ENCODE results near the gene LBH.

Gene LBH

DNA sequence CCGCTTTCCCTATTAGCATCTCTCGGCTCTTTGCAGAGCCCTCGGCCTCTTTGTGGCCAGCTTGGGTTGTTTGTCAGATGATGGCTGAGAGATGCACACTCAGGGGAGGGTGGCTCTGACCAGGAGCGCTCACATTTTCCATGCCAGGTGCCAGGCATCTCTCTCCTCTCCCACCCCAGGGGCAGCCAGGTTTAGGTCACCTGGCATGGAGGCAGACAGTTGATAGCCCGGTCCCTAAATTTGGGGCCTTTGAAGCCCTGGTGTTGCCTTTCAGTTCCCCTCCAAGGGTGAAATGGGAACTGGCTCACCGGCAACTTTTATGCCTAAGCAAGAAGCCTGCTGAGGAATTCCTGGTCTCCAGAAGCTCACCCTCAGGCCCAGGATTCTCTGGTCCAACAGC, 19.1 kb downstream of the LBH start:
- no peak for DNase-seq
- H3K36me3 ChIP-seq: no peaks in the 10 kb centered on the region
- H3K27me3 ChIP-seq: no peaks in the 10 kb centered on the region
- H3K4me3 ChIP-seq (ENCODE audit: low read depth, low read length): no peak overlapping the region
- H3K9me3 ChIP-seq: no peaks in the 10 kb centered on the region
- H3K4me1 ChIP-seq: peaks cover 9% of the 10 kb centered on the region; the same call in 1 of the 2 replicates
- TF ChIP-seq, protein P1, sequence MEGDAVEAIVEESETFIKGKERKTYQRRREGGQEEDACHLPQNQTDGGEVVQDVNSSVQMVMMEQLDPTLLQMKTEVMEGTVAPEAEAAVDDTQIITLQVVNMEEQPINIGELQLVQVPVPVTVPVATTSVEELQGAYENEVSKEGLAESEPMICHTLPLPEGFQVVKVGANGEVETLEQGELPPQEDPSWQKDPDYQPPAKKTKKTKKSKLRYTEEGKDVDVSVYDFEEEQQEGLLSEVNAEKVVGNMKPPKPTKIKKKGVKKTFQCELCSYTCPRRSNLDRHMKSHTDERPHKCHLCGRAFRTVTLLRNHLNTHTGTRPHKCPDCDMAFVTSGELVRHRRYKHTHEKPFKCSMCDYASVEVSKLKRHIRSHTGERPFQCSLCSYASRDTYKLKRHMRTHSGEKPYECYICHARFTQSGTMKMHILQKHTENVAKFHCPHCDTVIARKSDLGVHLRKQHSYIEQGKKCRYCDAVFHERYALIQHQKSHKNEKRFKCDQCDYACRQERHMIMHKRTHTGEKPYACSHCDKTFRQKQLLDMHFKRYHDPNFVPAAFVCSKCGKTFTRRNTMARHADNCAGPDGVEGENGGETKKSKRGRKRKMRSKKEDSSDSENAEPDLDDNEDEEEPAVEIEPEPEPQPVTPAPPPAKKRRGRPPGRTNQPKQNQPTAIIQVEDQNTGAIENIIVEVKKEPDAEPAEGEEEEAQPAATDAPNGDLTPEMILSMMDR (IDR thresholded peaks at IDR 0.05; ENCODE audit: low read depth, low read length): no peak

DNA sequence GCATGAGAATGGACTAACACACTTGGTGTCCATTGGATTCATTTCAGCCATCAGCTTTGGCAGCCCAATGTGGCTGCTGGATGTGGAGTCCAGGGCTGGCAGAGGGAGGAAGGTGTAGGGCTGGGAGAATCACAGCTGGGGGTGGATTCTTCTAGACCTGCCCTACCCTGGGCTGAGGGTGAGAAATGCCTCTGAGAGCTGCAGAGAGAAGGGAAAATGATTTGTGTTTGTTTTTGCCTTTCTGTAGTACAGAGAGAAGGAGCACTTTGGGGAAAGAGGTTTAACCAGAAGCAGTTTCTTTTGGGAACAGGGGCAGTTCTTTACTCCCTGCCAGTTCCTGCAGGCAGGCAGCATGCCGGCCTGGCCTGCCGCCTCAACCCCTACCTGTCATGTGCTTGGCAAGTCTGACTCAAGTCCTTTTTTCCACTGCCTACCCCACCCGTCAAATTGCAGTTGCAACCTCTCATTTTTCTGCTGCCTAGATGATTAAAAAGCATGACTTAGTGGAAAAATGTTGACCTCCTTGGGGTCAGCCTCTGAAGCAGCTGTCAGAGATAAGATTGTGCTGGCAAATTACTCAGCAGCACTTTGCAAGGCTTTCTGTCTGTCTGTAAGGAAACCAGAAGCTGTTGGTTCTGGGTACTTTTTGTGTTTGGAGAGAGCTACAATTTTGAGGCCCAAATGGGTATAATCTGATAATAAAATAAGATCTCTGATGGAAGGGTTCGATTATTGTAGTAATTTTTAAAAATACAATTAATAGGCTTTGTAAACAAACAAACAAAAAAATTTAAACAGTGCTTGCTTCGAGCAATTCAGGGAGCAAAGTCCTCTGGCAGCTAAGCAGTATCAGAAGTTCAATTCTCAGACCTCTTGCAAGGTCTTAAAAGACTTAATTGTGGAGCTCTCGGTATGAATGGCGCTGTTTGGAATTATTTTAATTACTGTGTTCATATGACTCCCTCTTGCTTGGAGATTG, 21.7 kb downstream of the LBH start:
- DNase-seq: peak; percentile 28
- H3K9me3 ChIP-seq: no peaks in the 10 kb centered on the region
- peaks cover 9% of the 10 kb centered on the region; the same call in 1 of the 2 replicates for H3K4me1 ChIP-seq
- no peak overlapping the region for H3K4me3 ChIP-seq (ENCODE audit: low read depth, low read length)
- TF ChIP-seq, protein P1 (IDR thresholded peaks at IDR 0.05; ENCODE audit: low read depth, low read length): no peak
- no peaks in the 10 kb centered on the region for H3K36me3 ChIP-seq
- H3K27me3 ChIP-seq: no peaks in the 10 kb centered on the region

DNA sequence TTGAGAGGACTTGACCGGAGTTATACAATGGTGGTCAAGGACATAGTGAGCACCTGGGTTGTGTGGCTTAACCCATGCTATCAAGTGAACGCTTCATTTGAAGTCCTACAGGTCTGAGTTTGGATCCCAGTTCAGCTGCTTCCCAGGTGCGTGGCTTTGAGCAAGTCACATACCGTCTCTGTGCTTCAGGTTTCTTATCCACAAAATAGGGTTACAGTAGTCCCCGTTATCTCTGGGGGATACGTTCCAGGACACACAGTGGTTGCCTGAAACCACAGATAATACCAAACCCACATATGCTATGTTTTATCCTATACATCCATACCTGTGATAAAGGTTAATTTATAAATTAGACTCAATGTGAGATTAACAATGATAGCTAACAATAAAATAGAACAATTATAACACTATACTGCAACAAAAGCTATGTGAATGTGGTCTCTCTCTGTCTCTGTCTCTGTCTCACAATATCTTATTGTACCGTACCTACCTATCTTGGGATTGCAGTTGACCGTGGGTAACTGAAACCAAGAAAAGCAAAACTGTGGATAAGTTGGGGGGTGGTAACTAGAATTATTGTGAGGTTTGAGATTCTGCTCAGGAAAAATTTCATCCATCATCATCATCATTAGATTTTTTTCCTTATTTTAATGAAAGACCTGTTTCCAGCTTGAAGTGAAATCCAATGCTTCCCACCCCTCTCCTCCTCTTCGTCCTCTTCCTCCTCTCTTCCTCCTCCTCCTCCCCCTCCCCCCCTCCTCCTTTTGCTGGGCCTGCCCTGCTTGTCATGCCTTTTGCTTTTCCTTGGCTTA, 22.7 kb downstream of the LBH start:
- Histone ChIP-seq H3K36me3 (no peaks in the 10 kb centered on the region), H3K9me3 (no peaks in the 10 kb centered on the region), H3K27me3 (no peaks in the 10 kb centered on the region), H3K4me1 (peaks cover 9% of the 10 kb centered on the region; the same call in 1 of the 2 replicates), H3K4me3 (ENCODE audit: low read depth, low read length) (no peak overlapping the region)
- DNase-seq: no peak
- TF ChIP-seq, protein P1 (IDR thresholded peaks at IDR 0.05; ENCODE audit: low read depth, low read length): no peak

DNA sequence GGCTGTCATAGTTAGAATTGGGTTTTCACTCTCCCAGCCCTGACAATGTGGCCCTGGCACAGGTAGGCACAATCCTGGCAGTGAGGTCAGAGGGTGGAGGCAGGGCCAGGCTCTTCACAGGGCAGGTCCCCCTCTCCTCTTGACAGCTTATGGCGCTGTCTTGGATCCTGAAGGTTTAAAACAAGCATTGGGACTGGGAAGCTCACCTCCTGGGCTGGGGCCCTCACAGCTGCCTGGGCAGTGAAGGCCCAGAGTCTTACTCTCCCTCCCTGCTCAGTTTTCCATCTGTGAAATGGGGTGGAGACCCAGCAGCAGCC, 23.3 kb downstream of the LBH start:
- DNase-seq: no peak
- H3K4me1 ChIP-seq: peaks cover 9% of the 10 kb centered on the region; the same call in 1 of the 2 replicates
- no peaks in the 10 kb centered on the region for H3K27me3 ChIP-seq
- H3K4me3 ChIP-seq (ENCODE audit: low read depth, low read length): no peak overlapping the region
- no peaks in the 10 kb centered on the region for H3K36me3 ChIP-seq
- TF ChIP-seq, protein P1 (IDR thresholded peaks at IDR 0.05; ENCODE audit: low read depth, low read length): no peak
- no peaks in the 10 kb centered on the region for H3K9me3 ChIP-seq

DNA sequence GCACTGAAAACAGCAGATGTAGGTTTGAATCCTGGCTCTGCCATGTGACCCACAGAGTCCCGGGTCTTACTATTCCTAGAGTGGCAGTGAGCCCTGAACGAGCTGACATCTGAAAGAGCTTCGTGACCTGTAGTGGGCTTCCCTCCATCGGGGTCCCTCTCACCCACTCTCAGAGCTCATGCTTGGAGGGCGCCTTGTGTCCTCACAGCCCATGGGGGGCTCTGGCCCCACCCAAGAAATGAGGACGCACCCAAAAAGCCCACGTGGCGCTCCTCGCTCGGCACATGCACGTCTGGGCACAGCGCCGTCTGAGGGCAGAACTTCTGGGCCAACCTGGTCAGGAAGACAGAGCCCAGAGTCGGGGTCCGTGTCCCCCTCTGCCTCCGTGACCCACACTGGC, 23.7 kb downstream of the LBH start:
- Histone ChIP-seq H3K36me3 (no peaks in the 10 kb centered on the region), H3K4me3 (ENCODE audit: low read depth, low read length) (no peak overlapping the region), H3K4me1 (peaks cover 9% of the 10 kb centered on the region; the same call in 1 of the 2 replicates), H3K9me3 (no peaks in the 10 kb centered on the region), H3K27me3 (no peaks in the 10 kb centered on the region)
- DNase-seq: no peak
- TF ChIP-seq, protein P1 (IDR thresholded peaks at IDR 0.05; ENCODE audit: low read depth, low read length): no peak
